Measurements from ENCODE around the gene STK33. TPM values are rescaled to one million over a fixed set of nuclear protein-coding genes. Genes with fewer than 3 reads are reported as not detected.

Gene STK33
- total and polyA plus RNA-seq, 4 donors: 0.10 to 3.8 (median 1.6) TPM

- H3K9me3 ChIP-seq (ENCODE audit: control insufficient read depth, low read length): no peaks in the 10 kb centered on the region
- ATAC-seq (ENCODE audit: low FRiP score) (no peak), DNase-seq (no peak)
- no peaks in the 10 kb centered on the region for H3K27me3 ChIP-seq (ENCODE audit: control insufficient read depth in 1 of 2, insufficient read depth in 2 of 2, low read length in 1 of 2)
- no peaks in the 10 kb centered on the region for H3K36me3 ChIP-seq (ENCODE audit: control insufficient read depth in 1 of 2, insufficient read depth in 2 of 2, low read length in 1 of 2)
- H3K4me3 ChIP-seq (ENCODE audit: low read length in 2 of 2): no peak overlapping the region
- intact Hi-C loops (cut with DNase I): no loop called here
- no peak overlapping the region for H3K27ac ChIP-seq (ENCODE audit: low read depth in 1 of 2, low read length in 2 of 2)
- 100% methylated on average over 1 of the region's 1 CpG for WGBS, 2 donors
- no peaks in the 10 kb centered on the region for H3K4me1 ChIP-seq (ENCODE audit: control insufficient read depth in 1 of 2, insufficient read depth in 2 of 2, low read length in 2 of 2)
These were observed 19.2 kb downstream of the STK33 start for GRCh38 chr11:8574798-8575197.

DNA sequence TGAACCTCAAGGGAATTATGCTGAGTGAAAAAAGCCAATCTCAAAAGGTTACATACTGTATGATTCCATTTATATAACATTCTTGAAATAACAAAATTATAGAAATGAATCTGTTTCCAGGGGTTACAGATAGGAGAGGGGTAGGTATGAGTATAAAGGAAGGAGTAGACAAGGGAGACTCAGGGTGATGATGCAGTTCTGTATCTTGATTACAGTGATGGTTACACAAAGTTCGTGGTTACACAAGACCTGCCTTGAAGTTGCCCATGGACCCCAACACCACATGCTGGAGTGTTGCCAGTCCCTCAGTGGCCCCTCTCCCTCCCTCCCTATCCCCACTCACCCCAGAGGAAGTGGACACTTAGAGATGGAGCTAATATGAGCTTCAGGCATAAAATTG is 20.3 kb downstream of the STK33 start:
- no peaks in the 10 kb centered on the region for H3K4me1 ChIP-seq (ENCODE audit: control insufficient read depth in 1 of 2, insufficient read depth in 2 of 2, low read length in 2 of 2)
- H3K9me3 ChIP-seq (ENCODE audit: control insufficient read depth, low read length): no peaks in the 10 kb centered on the region
- no peaks in the 10 kb centered on the region for H3K36me3 ChIP-seq (ENCODE audit: control insufficient read depth in 1 of 2, insufficient read depth in 2 of 2, low read length in 1 of 2)
- intact Hi-C loops (cut with DNase I): no loop called here
- no peaks in the 10 kb centered on the region for H3K27me3 ChIP-seq (ENCODE audit: control insufficient read depth in 1 of 2, insufficient read depth in 2 of 2, low read length in 1 of 2)
- H3K4me3 ChIP-seq (ENCODE audit: low read length in 2 of 2): no peak overlapping the region
- DNase-seq (no peak), ATAC-seq (ENCODE audit: low FRiP score) (no peak)
- 82 to 89% methylated on average over 1 of the region's 1 CpG for WGBS, 2 donors
- H3K27ac ChIP-seq (ENCODE audit: low read depth in 1 of 2, low read length in 2 of 2): no peak overlapping the region

DNA sequence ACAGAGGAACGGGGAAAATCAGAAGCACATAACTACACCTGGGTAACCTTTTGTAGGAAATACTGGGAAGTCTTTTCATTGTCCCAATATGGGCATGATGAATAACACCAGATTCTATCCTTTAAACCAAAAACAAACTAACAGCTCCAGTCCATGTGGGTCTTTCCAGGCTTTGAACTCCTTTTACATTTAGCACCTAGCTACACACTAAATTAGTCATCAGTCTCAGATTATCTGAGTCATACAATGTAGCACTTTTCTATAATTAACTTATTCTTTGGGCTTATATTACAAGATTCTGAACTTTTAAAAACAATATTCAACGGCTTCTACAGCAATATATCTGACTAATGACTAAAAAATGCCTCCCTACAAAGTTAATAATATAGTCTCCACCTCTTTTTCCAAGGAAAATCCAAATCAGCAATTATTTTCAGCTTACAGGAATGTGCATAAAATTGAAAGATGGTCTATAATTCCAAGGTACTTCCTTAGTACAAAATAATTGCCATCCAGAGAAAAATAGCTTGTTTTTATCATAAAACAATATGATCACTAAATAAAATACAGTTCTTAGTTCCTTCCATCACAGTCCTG is 26.3 kb downstream of the STK33 start:
- WGBS, 2 donors: 35 to 36% methylated on average over 2 of the region's 2 CpGs
- intact Hi-C loops (cut with DNase I): loop anchor here (5.0 to 10.0 kb wide), 3 partner anchors 247 to 373 kb away; a partner anchor contains a TSS

DNA sequence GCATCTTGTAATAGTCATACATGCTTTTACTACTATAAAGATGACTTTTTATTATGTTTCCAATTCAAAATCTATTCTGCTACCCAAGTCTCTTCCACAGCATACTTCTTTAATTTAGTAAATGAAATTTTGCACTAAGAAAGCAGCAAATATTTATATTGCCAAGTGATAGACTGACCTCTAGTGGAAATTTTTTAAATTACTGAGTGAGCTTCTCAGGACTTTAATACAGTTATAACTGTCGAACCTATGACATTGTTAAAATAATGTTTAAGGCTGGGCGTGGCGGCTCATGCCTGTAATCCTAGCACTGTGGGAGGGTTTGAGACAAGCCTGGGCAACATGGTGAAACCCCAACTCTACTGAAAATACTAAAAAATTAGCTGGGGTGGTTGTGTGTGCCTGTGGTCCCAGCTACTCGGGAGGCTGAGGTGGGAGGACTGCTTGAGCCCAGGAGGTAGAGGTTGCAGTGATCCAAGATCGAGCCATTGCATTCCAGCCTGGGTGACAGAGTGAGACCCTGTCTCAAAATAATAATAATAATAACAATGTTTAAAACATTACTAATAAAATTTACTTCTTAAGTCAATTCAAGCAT is 27.3 kb downstream of the STK33 start:
- ATAC-seq (ENCODE audit: low FRiP score): no peak
- 23 to 42% methylated on average over 5 of the region's 5 CpGs for WGBS, 2 donors

More for the DNA sequence above, 26.3 kb downstream of the STK33 start:
- DNase-seq (no peak), ATAC-seq (ENCODE audit: low FRiP score) (no peak)
- Histone ChIP-seq H3K27ac (ENCODE audit: low read depth in 1 of 2, low read length in 2 of 2) (no peak overlapping the region), H3K9me3 (ENCODE audit: control insufficient read depth, low read length) (no peaks in the 10 kb centered on the region), H3K36me3 (ENCODE audit: control insufficient read depth in 1 of 2, insufficient read depth in 2 of 2, low read length in 1 of 2) (no peaks in the 10 kb centered on the region), H3K4me3 (ENCODE audit: low read length in 2 of 2) (no peak overlapping the region), H3K27me3 (ENCODE audit: control insufficient read depth in 1 of 2, insufficient read depth in 2 of 2, low read length in 1 of 2) (no peaks in the 10 kb centered on the region), H3K4me1 (ENCODE audit: control insufficient read depth in 1 of 2, insufficient read depth in 2 of 2, low read length in 2 of 2) (no peaks in the 10 kb centered on the region)

DNA sequence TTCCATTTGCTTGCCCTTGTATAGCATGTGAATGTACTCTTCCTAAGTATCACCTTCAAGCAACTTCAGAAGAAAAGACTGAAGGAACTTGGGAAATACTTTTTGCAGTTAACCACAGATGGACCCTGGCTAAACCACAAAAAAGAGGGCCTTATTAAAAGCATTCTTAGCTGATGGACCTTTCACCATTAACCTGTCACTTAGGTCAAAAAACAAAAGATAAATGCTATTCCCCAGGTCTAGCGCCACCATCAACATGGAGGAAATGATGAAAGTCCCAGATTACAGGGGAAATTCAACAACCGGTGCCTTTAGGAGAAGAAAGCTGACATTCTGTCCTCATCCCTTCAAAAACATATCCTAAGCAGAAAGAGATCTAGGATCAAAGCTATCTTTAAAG is 29.5 kb downstream of the STK33 start:
- Histone ChIP-seq H3K9me3 (ENCODE audit: control insufficient read depth, low read length) (no peaks in the 10 kb centered on the region), H3K4me1 (ENCODE audit: control insufficient read depth in 1 of 2, insufficient read depth in 2 of 2, low read length in 2 of 2) (no peaks in the 10 kb centered on the region), H3K36me3 (ENCODE audit: control insufficient read depth in 1 of 2, insufficient read depth in 2 of 2, low read length in 1 of 2) (no peaks in the 10 kb centered on the region), H3K4me3 (ENCODE audit: low read length in 2 of 2) (no peak overlapping the region), H3K27ac (ENCODE audit: low read depth in 1 of 2, low read length in 2 of 2) (no peak overlapping the region), H3K27me3 (ENCODE audit: control insufficient read depth in 1 of 2, insufficient read depth in 2 of 2, low read length in 1 of 2) (no peaks in the 10 kb centered on the region)
- WGBS, 2 donors: 91 to 95% methylated on average over 2 of the region's 2 CpGs
- intact Hi-C loops (cut with DNase I): loop anchor here (10.0 kb wide), 2 partner anchors 250 to 370 kb away; a partner anchor contains a TSS
- ATAC-seq (ENCODE audit: low FRiP score) (no peak), DNase-seq (no peak)

More for the DNA sequence above, 27.3 kb downstream of the STK33 start:
- Histone ChIP-seq H3K27me3 (ENCODE audit: control insufficient read depth in 1 of 2, insufficient read depth in 2 of 2, low read length in 1 of 2) (no peaks in the 10 kb centered on the region), H3K4me1 (ENCODE audit: control insufficient read depth in 1 of 2, insufficient read depth in 2 of 2, low read length in 2 of 2) (no peaks in the 10 kb centered on the region), H3K4me3 (ENCODE audit: low read length in 2 of 2) (no peak overlapping the region), H3K9me3 (ENCODE audit: control insufficient read depth, low read length) (no peaks in the 10 kb centered on the region), H3K27ac (ENCODE audit: low read depth in 1 of 2, low read length in 2 of 2) (no peak overlapping the region), H3K36me3 (ENCODE audit: control insufficient read depth in 1 of 2, insufficient read depth in 2 of 2, low read length in 1 of 2) (no peaks in the 10 kb centered on the region)
- DNase-seq: no peak
- intact Hi-C loops (cut with DNase I): loop anchor here (5.0 to 10.0 kb wide), 3 partner anchors 248 to 372 kb away; a partner anchor contains a TSS

GRCh38 chr11:8561461-8561860 is 32.6 kb downstream of the STK33 start:
- Histone ChIP-seq H3K9me3 (ENCODE audit: control insufficient read depth, low read length) (peaks cover 1% of the 10 kb centered on the region), H3K27me3 (ENCODE audit: control insufficient read depth in 1 of 2, insufficient read depth in 2 of 2, low read length in 1 of 2) (no peaks in the 10 kb centered on the region), H3K27ac (ENCODE audit: low read depth in 1 of 2, low read length in 2 of 2) (no peak overlapping the region), H3K4me3 (ENCODE audit: low read length in 2 of 2) (no peak overlapping the region), H3K4me1 (ENCODE audit: control insufficient read depth in 1 of 2, insufficient read depth in 2 of 2, low read length in 2 of 2) (no peaks in the 10 kb centered on the region), H3K36me3 (ENCODE audit: control insufficient read depth in 1 of 2, insufficient read depth in 2 of 2, low read length in 1 of 2) (no peaks in the 10 kb centered on the region)
- 86 to 87% methylated on average over 3 of the region's 3 CpGs for WGBS, 2 donors
- intact Hi-C loops (cut with DNase I): loop anchor here (10.0 kb wide), 2 partner anchors 253 to 367 kb away; a partner anchor contains a TSS
- ATAC-seq (ENCODE audit: low FRiP score) (no peak), DNase-seq (no peak)

DNA sequence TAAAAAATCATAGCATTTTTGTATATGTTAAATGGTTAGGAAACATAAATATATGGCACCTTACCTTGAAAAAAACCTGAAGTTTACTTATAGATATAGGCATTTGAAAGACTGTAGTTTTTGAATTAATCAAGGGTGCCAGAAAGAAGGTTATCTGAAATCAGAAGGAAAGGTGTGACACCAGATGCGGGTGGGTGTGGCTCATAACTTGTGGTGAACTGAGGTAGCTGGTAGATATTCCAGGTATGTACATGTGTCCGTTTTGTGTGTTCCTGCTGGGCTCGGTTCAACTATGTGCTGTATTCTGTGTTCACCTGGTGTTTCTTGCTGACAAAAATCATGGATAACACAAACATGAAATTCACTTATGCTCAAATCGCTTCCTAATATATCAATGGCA is 35.6 kb downstream of the STK33 start:
- DNase-seq (no peak), ATAC-seq (ENCODE audit: low FRiP score) (no peak)
- intact Hi-C loops (cut with DNase I): no loop called here
- Histone ChIP-seq H3K27ac (ENCODE audit: low read depth in 1 of 2, low read length in 2 of 2) (no peak overlapping the region), H3K27me3 (ENCODE audit: control insufficient read depth in 1 of 2, insufficient read depth in 2 of 2, low read length in 1 of 2) (no peaks in the 10 kb centered on the region), H3K9me3 (ENCODE audit: control insufficient read depth, low read length) (peaks cover 1% of the 10 kb centered on the region), H3K4me3 (ENCODE audit: low read length in 2 of 2) (no peak overlapping the region), H3K36me3 (ENCODE audit: control insufficient read depth in 1 of 2, insufficient read depth in 2 of 2, low read length in 1 of 2) (no peaks in the 10 kb centered on the region), H3K4me1 (ENCODE audit: control insufficient read depth in 1 of 2, insufficient read depth in 2 of 2, low read length in 2 of 2) (no peaks in the 10 kb centered on the region)
- 88 to 94% methylated on average over 4 of the region's 4 CpGs for WGBS, 2 donors

GRCh38 chr11:8545698-8546366 is 48.2 kb downstream of the STK33 start:
- H3K4me1 ChIP-seq (ENCODE audit: control insufficient read depth in 1 of 2, insufficient read depth in 2 of 2, low read length in 2 of 2): no peaks in the 10 kb centered on the region
- H3K27ac ChIP-seq (ENCODE audit: low read depth in 1 of 2, low read length in 2 of 2): no peak overlapping the region
- intact Hi-C loops (cut with DNase I): no loop called here
- H3K9me3 ChIP-seq (ENCODE audit: control insufficient read depth, low read length): no peaks in the 10 kb centered on the region
- H3K4me3 ChIP-seq (ENCODE audit: low read length in 2 of 2): no peak overlapping the region
- H3K27me3 ChIP-seq (ENCODE audit: control insufficient read depth in 1 of 2, insufficient read depth in 2 of 2, low read length in 1 of 2): no peaks in the 10 kb centered on the region
- 74 to 81% methylated on average over 4 of the region's 4 CpGs for WGBS, 2 donors
- DNase-seq: no peak
- no peaks in the 10 kb centered on the region for H3K36me3 ChIP-seq (ENCODE audit: control insufficient read depth in 1 of 2, insufficient read depth in 2 of 2, low read length in 1 of 2)
- no peak for ATAC-seq (ENCODE audit: low FRiP score)

- Histone ChIP-seq H3K4me3 (ENCODE audit: low read length in 2 of 2) (no peak overlapping the region), H3K36me3 (ENCODE audit: control insufficient read depth in 1 of 2, insufficient read depth in 2 of 2, low read length in 1 of 2) (no peaks in the 10 kb centered on the region), H3K9me3 (ENCODE audit: control insufficient read depth, low read length) (no peaks in the 10 kb centered on the region), H3K4me1 (ENCODE audit: control insufficient read depth in 1 of 2, insufficient read depth in 2 of 2, low read length in 2 of 2) (no peaks in the 10 kb centered on the region), H3K27ac (ENCODE audit: low read depth in 1 of 2, low read length in 2 of 2) (no peak overlapping the region), H3K27me3 (ENCODE audit: control insufficient read depth in 1 of 2, insufficient read depth in 2 of 2, low read length in 1 of 2) (no peaks in the 10 kb centered on the region)
- no peak for DNase-seq
- intact Hi-C loops (cut with DNase I): no loop called here
- 30 to 42% methylated on average over 1 of the region's 1 CpG for WGBS, 2 donors
- ATAC-seq (ENCODE audit: low FRiP score): no peak
These were observed 49.2 kb downstream of the STK33 start for GRCh38 chr11:8544807-8545206.

Data from aorta (tissue), 5 donors.